Measurements from ENCODE around the gene ERLIN1.
A peak's percentile ranks its signal among the peaks of the same experiment; 100 is the strongest.

Gene ERLIN1

DNA sequence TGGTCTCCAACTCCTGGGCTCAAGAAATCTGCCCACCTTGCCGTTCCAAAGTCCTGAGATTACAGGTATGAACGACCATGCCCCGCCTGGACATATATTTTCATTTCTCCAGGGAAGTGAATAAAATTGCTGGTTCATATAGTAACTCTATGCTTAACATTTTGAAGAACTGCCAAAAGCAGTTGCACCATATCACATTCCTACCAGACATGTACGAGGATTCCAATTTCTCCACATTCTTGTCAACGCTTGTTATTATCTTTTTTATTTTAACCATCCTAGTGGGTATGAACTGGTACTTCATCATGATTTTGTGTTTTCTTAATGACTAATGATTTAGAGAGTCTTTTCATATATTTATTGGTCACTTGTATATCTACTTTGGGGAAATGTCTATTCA is 82.2 kb downstream of the ERLIN1 start:
- DNase-seq (ENCODE audit: low read depth in 2 of 2), result peak; percentile 82 to 84
- TF ChIP-seq, protein P1, sequence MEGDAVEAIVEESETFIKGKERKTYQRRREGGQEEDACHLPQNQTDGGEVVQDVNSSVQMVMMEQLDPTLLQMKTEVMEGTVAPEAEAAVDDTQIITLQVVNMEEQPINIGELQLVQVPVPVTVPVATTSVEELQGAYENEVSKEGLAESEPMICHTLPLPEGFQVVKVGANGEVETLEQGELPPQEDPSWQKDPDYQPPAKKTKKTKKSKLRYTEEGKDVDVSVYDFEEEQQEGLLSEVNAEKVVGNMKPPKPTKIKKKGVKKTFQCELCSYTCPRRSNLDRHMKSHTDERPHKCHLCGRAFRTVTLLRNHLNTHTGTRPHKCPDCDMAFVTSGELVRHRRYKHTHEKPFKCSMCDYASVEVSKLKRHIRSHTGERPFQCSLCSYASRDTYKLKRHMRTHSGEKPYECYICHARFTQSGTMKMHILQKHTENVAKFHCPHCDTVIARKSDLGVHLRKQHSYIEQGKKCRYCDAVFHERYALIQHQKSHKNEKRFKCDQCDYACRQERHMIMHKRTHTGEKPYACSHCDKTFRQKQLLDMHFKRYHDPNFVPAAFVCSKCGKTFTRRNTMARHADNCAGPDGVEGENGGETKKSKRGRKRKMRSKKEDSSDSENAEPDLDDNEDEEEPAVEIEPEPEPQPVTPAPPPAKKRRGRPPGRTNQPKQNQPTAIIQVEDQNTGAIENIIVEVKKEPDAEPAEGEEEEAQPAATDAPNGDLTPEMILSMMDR (IDR thresholded peaks at IDR 0.05; ENCODE audit: low read depth, low read length), result no peak
- H3K4me3 ChIP-seq (replicated peaks in 1 of 2; ENCODE audit: low read depth in 2 of 2, low read length in 2 of 2), result no peak overlapping the region

DNA sequence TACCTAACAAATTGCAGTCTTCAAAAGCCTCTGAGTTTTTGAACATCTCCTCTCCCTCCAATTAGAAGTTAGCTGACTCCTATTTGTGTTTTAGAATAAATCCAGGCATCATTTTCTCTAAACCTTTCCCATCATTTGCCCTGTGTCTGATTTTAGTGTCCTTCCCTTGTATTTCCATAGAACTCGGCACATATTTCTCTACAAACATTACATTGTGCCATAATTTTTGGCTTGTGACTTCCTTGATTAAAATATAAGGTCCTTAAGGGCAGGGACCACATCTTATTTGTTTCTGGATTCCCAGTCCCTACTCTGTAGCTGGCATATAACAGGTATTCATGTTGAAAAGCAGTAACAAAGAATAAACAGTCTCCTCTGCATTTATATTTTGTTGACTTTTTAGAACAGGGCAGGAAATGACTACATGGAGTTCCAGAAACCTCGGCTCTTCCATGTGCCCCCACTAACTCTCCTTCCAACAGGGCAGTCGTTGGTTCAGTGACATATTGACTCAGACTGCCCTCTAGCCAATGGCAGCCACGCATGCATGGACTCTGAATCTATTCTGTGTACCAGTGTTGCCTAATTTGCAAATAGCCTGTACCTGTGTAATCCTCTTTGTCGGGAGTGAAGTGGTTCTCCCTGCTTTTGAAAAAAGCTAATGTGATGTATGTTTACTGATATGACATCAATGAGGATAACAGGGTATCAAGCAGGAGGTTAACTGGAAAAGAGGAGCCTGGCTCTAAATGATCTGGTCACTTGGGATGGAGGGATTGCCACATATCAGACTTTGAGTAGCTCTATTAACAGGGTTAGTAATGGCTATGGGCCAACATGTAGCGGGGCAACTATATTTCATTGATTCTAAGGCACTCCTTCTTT is 84.4 kb downstream of the ERLIN1 start:
- no peak overlapping the region for H3K4me3 ChIP-seq (replicated peaks in 1 of 2; ENCODE audit: low read depth in 2 of 2, low read length in 2 of 2)
- DNase-seq (ENCODE audit: low read depth in 2 of 2), result peak; percentile 8 to 51
- TF ChIP-seq, protein P1 (IDR thresholded peaks at IDR 0.05; ENCODE audit: low read depth, low read length), result no peak

DNA sequence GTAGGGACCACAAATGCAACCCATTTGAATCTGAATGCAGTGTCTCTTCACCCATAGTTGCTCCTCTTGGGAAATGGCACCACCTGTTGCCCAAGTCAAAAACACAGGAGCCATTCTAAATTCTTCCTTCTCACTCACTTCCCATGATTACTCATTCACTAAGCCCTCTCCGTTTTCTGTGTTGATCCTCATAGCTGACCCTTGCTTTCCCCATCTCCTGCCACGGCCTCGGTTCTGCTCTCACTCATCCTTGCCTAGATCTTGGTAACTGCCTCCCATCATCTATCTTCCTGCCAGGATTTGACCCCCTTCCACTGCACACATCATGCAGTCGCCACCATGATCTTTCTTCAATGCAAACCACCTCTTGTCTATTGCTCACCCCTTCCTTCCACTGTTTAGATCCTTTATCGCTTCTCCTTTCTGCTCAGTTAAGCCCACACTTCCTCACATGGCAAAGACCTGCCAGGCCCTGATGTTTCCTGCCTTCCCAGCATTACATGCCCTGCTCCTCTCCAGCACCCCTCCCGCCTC is 85.1 kb downstream of the ERLIN1 start:
- TF ChIP-seq, protein P1 (IDR thresholded peaks at IDR 0.05; ENCODE audit: low read depth, low read length), result no peak
- H3K4me3 ChIP-seq (replicated peaks in 1 of 2; ENCODE audit: low read depth in 2 of 2, low read length in 2 of 2), result no peak overlapping the region
- peak; percentile 24 to 58 for DNase-seq (ENCODE audit: low read depth in 2 of 2)

Data from cardiac fibroblast (primary cell).